ENCODE measurements around the gene GOLT1A. TPM values are rescaled to one million over a fixed set of nuclear protein-coding genes. Genes with fewer than 3 reads are reported as not detected.

The GOLT1A gene
- total and polyA plus RNA-seq, 11 donors = 0.24 to 0.29 TPM; not detected in 9

DNA sequence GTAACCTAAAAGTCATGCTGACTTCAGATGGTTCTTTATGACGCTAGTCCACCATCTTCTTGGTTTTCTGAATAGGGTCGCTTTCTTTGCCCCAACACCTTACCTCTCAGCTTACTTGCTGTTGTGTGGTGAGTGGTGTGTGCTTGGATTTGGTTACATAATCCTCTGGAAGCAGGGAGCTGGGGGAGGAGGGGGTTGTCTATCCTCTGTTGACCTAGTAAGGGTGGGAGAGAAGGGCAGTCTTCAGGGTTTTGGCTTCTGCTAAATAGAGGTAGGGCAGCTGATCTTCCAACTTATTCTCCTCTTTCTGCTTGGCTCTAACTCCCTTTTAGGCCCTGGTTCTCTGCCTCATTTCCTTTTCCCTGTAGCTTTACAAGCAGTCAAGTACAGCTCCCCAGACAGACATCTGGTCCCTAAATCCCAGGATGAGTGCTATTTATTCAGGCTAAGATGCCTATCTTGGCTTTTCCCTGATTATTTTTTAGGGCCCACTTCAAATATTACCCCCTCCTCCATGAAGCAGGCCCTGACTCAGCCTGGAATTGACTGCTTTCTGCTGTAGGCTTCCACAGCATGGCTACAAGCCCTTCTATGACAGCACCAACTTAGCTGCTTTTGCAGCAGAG is 41.3 kb downstream of the GOLT1A start:
- Histone ChIP-seq H3K4me1 (no peaks in the 10 kb centered on the region), H3K9me3 (peaks cover 0 to 23% (median 14%) of the 10 kb centered on the region in 12 donors), H3K36me3 (no peaks in the 10 kb centered on the region), H3K27me3 (peaks cover 0 to 17% (median 0%) of the 10 kb centered on the region in 9 donors), H3K4me3 (no peak overlapping the region), H3K27ac (no peak overlapping the region)
- ATAC-seq (no peak), DNase-seq (no peak)
- WGBS, 4 donors = 92 to 97% (median 96%) methylated on average over 2 of the region's 2 CpGs
- intact Hi-C loops (cut with DNase I) = no loop called here
- no peak for TF ChIP-seq POLR2A (IDR thresholded peaks at IDR 0.05)
- TF ChIP-seq, protein P1, sequence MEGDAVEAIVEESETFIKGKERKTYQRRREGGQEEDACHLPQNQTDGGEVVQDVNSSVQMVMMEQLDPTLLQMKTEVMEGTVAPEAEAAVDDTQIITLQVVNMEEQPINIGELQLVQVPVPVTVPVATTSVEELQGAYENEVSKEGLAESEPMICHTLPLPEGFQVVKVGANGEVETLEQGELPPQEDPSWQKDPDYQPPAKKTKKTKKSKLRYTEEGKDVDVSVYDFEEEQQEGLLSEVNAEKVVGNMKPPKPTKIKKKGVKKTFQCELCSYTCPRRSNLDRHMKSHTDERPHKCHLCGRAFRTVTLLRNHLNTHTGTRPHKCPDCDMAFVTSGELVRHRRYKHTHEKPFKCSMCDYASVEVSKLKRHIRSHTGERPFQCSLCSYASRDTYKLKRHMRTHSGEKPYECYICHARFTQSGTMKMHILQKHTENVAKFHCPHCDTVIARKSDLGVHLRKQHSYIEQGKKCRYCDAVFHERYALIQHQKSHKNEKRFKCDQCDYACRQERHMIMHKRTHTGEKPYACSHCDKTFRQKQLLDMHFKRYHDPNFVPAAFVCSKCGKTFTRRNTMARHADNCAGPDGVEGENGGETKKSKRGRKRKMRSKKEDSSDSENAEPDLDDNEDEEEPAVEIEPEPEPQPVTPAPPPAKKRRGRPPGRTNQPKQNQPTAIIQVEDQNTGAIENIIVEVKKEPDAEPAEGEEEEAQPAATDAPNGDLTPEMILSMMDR (IDR thresholded peaks at IDR 0.05) = no peak

DNA sequence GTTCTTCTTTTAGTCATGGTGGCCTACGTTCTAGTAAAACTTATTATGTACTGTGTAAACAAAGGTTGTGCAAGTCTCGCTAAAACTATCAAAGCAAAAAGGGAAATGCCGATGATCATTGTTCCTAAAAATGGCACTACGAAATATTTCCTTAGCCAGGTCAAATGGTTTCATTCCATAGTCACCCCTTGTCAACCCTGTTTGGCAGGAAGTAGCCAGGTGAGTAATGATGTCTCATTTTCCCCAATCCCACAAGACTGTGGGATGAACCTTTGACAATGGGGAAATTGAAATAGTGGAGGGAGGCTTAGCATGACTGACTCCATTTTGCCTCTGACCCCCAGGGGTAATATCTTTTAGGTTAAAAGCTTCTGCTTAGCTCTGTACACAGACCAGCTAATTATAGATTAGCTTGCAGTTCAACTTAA is 42.0 kb downstream of the GOLT1A start:
- Histone ChIP-seq H3K4me1 (no peaks in the 10 kb centered on the region), H3K36me3 (no peaks in the 10 kb centered on the region), H3K9me3 (peaks cover 0 to 23% (median 14%) of the 10 kb centered on the region in 12 donors), H3K27me3 (peaks cover 0 to 13% (median 3%) of the 10 kb centered on the region in 9 donors), H3K4me3 (no peak overlapping the region), H3K27ac (no peak overlapping the region)
- DNase-seq = no peak
- 57 to 64% (median 60%) methylated on average over 4 of the region's 4 CpGs for WGBS, 4 donors
- intact Hi-C loops (cut with DNase I) = no loop called here
- ATAC-seq = no peak
- TF ChIP-seq, protein P1 (IDR thresholded peaks at IDR 0.05) = no peak
- no peak for TF ChIP-seq POLR2A (IDR thresholded peaks at IDR 0.05)

DNA sequence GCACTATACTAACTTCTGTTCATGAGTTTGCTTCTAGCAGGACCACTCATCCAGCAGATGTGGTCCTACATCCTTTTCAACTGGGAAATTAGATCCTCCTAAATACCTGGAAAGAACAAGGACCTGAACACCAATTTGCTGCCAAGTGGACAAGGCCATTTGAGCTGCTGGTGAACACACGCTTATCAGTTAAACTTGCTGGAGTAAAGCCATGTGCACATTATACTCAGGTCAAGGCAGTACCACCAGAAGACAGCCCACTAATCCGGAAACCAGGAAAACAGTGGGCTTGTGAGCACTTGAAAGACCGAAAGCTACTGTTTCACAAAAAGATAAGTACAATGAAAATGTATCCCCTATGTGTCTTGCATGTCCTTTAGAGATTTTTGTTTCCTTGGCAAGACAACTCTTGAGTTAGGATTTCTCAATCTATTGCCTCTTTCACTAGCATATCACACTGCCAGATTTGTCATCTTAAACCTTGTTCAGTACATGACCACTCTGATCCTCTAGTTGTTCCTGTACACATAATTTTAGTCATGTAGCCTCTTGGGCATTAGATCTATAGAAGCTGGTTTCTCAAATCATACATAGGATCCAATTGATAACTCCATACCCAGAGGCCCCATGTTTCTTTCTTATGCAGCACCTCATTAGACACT is 43.2 kb downstream of the GOLT1A start:
- ATAC-seq = no peak
- peaks cover 0 to 18% (median 0%) of the 10 kb centered on the region in 9 donors for H3K27me3 ChIP-seq

DNA sequence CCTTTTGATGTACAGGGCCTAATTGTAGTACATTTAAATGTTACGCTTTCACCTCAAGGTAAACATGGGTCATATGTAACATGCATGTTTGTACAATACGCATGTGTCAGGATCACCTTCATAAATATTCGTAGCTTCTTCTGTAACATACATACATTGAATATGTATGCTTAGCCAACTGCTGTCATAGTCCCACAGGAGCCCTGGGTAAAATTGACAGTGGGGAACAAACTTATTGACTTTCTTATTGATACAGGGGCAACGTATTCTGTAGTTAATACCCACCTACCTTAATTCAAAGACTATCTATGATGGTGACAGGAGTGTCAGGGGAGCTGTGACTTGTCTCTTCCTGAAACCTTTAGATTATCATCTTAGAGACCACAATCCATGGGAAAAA is 43.9 kb downstream of the GOLT1A start:
- intact Hi-C loops (cut with DNase I) = loop anchor here in 3 of 10 donors (10.0 kb wide), 2 partner anchors 225 to 335 kb away; no protein-coding TSS in a partner anchor
- no peak for ATAC-seq
- WGBS, 4 donors = 81 to 93% (median 92%) methylated on average over 4 of the region's 4 CpGs

More for the DNA sequence above, 43.2 kb downstream of the GOLT1A start:
- DNase-seq = no peak
- intact Hi-C loops (cut with DNase I) = no loop called here
- WGBS, 4 donors = 87 to 93% (median 90%) methylated on average over 3 of the region's 3 CpGs
- no peak overlapping the region for H3K4me3 ChIP-seq
- peaks cover 0 to 23% (median 14%) of the 10 kb centered on the region in 12 donors for H3K9me3 ChIP-seq
- H3K27ac ChIP-seq = no peak overlapping the region
- H3K36me3 ChIP-seq = no peaks in the 10 kb centered on the region
- no peaks in the 10 kb centered on the region for H3K4me1 ChIP-seq
- TF ChIP-seq, protein P1 (IDR thresholded peaks at IDR 0.05) = no peak
- no peak for TF ChIP-seq POLR2A (IDR thresholded peaks at IDR 0.05)

More for the DNA sequence above, 43.9 kb downstream of the GOLT1A start:
- Histone ChIP-seq H3K27me3 (peaks cover 0 to 11% (median 0%) of the 10 kb centered on the region in 9 donors), H3K27ac (no peak overlapping the region), H3K9me3 (peaks cover 0 to 23% (median 14%) of the 10 kb centered on the region in 12 donors), H3K4me3 (no peak overlapping the region), H3K36me3 (no peaks in the 10 kb centered on the region), H3K4me1 (no peaks in the 10 kb centered on the region)
- TF ChIP-seq, protein P1 (IDR thresholded peaks at IDR 0.05) = no peak
- no peak for TF ChIP-seq POLR2A (IDR thresholded peaks at IDR 0.05)
- no peak for DNase-seq
